Dedifferentiated amniotic fluid mesenchymal stem cell (primary cell): ENCODE results near the gene SPAG4.

Experiments
- DNase-seq: peaks from one replicate; pipeline ENCODE4 v3.0.0-alpha.2; 2016; ENCODE audit errors: extremely low spot score

The SPAG4 gene

GRCh38 chr20:35615667-35616464 is at the start of gene SPAG4:
Gene SPAG4 (plus strand): TSS chr20:35615829. CDS start chr20:35616004, 175 bp downstream.
- peak; percentile 94 for DNase-seq

GRCh38 chr20:35568645-35569044 is 47.0 kb upstream of the SPAG4 start:
- no peak for DNase-seq

- DNase-seq, result no peak
Observed at GRCh38 chr20:35571555-35571954, 44.1 kb upstream of the SPAG4 start.

GRCh38 chr20:35572838-35573237 is 42.8 kb upstream of the SPAG4 start:
- DNase-seq, result no peak

- DNase-seq, result no peak
Observed at GRCh38 chr20:35575958-35576357, 39.7 kb upstream of the SPAG4 start.

- DNase-seq, result no peak
Observed at GRCh38 chr20:35576816-35577215, 38.8 kb upstream of the SPAG4 start.

- DNase-seq, result no peak
Observed at GRCh38 chr20:35578469-35578868, 37.2 kb upstream of the SPAG4 start.

GRCh38 chr20:35579196-35579595 is 36.4 kb upstream of the SPAG4 start:
- no peak for DNase-seq

GRCh38 chr20:35582131-35582530 is 33.5 kb upstream of the SPAG4 start:
- no peak for DNase-seq

- DNase-seq, result no peak
Observed at GRCh38 chr20:35582741-35583404, 32.8 kb upstream of the SPAG4 start.

GRCh38 chr20:35583636-35584560 is 31.7 kb upstream of the SPAG4 start:
- DNase-seq, result no peak

- no peak for DNase-seq
Observed at GRCh38 chr20:35586751-35587425, 28.7 kb upstream of the SPAG4 start.

- no peak for DNase-seq
Observed at GRCh38 chr20:35587436-35587835, 28.2 kb upstream of the SPAG4 start.

GRCh38 chr20:35588397-35588796 is 27.2 kb upstream of the SPAG4 start:
- DNase-seq, result no peak

GRCh38 chr20:35592339-35592974 is 23.2 kb upstream of the SPAG4 start:
- no peak for DNase-seq

- no peak for DNase-seq
Observed at GRCh38 chr20:35595456-35595855, 20.2 kb upstream of the SPAG4 start.

- DNase-seq, result no peak
Observed at GRCh38 chr20:35595901-35596300, 19.7 kb upstream of the SPAG4 start.

GRCh38 chr20:35597186-35597585 is 18.4 kb upstream of the SPAG4 start:
- DNase-seq, result no peak

GRCh38 chr20:35598476-35598875 is 17.2 kb upstream of the SPAG4 start:
- DNase-seq, result no peak

GRCh38 chr20:35598899-35599775 is 16.5 kb upstream of the SPAG4 start:
- no peak for DNase-seq
